ENCODE data around the gene ANXA8.
A peak's percentile ranks its signal among the peaks of the same experiment; 100 is the strongest.

Gene ANXA8

DNA sequence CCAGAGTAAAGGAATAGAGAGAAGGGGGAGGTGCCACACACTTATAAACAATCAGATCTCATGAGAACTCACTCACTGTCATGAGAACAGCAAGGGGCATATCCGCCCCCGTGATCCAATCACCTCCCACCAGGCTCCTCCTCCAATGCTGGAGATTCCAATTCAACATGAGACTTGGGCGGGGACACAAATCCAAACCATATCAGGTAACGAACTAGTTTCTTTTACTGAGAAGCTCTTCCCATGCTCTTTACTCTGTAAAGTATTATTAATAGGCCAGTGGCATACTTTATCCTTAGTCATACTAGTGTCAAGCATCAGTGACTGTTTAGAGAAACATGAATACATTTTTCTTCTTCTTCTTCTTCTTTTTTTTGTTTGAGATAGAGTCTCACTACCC, 60.4 kb downstream of the ANXA8 start:
- TF ChIP-seq, protein P1, sequence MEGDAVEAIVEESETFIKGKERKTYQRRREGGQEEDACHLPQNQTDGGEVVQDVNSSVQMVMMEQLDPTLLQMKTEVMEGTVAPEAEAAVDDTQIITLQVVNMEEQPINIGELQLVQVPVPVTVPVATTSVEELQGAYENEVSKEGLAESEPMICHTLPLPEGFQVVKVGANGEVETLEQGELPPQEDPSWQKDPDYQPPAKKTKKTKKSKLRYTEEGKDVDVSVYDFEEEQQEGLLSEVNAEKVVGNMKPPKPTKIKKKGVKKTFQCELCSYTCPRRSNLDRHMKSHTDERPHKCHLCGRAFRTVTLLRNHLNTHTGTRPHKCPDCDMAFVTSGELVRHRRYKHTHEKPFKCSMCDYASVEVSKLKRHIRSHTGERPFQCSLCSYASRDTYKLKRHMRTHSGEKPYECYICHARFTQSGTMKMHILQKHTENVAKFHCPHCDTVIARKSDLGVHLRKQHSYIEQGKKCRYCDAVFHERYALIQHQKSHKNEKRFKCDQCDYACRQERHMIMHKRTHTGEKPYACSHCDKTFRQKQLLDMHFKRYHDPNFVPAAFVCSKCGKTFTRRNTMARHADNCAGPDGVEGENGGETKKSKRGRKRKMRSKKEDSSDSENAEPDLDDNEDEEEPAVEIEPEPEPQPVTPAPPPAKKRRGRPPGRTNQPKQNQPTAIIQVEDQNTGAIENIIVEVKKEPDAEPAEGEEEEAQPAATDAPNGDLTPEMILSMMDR (IDR thresholded peaks at IDR 0.05) = no peak
- Mint-ChIP-seq H3K9me3 (peaks cover 10% of the 10 kb centered on the region), H3K36me3 (ENCODE audit: low read depth) (no peaks in the 10 kb centered on the region), H3K27ac (no peak overlapping the region), H3K27me3 (ENCODE audit: low read depth, poor library complexity) (no peaks in the 10 kb centered on the region), H3K4me3 (no peak overlapping the region), H3K4me1 (peaks cover 22% of the 10 kb centered on the region)
- no peak for DNase-seq

DNA sequence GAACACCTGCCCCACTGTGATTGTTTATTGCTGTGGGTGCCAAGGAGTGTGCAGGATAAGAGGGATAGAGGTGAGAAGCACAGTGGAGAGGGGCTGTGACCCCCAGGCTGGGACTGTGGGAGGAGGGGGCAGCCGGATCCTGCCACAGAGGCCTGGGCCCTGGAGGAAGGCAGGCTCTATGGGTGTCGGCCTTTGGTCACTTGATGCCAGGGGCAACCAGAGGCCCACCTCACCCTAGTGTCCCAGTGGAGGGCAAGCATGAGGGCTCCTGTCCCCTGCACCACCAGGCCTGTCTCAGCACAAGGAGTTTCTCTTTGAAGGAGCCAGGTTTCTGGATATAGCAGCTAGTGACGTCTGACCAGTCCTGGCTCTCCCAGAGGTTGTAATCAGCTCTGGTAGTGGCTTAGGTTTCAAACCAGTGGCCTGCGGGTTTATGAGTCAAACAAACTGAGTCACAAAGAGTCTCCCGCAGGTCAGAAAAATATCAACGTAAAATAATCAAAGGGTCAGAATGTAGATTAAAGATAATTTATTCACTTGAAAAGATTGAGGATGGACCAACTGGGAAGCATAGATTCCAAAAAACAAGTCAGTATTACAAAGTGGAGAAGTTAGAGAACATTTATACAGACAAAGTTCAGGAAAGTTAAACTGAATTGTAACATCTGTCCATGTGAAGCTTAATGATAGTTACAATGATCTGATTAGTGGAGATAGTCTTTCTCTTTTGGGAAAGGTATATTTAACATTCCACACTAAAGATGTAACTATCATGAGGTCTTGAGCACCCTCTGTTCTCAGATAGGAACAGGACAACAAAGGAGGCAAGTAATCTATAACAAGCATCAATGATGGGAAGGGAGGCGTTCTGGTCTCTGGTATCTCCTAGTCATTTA, 62.6 kb downstream of the ANXA8 start:
- peaks cover 5% of the 10 kb centered on the region for H3K9me3 Mint-ChIP-seq
- H3K4me3 Mint-ChIP-seq = no peak overlapping the region
- TF ChIP-seq, protein P1 (IDR thresholded peaks at IDR 0.05) = no peak
- H3K4me1 Mint-ChIP-seq = peaks cover 22% of the 10 kb centered on the region
- no peaks in the 10 kb centered on the region for H3K36me3 Mint-ChIP-seq (ENCODE audit: low read depth)
- peak overlapping the region; percentile 87 for H3K27ac Mint-ChIP-seq
- no peaks in the 10 kb centered on the region for H3K27me3 Mint-ChIP-seq (ENCODE audit: low read depth, poor library complexity)
- no peak for DNase-seq

DNA sequence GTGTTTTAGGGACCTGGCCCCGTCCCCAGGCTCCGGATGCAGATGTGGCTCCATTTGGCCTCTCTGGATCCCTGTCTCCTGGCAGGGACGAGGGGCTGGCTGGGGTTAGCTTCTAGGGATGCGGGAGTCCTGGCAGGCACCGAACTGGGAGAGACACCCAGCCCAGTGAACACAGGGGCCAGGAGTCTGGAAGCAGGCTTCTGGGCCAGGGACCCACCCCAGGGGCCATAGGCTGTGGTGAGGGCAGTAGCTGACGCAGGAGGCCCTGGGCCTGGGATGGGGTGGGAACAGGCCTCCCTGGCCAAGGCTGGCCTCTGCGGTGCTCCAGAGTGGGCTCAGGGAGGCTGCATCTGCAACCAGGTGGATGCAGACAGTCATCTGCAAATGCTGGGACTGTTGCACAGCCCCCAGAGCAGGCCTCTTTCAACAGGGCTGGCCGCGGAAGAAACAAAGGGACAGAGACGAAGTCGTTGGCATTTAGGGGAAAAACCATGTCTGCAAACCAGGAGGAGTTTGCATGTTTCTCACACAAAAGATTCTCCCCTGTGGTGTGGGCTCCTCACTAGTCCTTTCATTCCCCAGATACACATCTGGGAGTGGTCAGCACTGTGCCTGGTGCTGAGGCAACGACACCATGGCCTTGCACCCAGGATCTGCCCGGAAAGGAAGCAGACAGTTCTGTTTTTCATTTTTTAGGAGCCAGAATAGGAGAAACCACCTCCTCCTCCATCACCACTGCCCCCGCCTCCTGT, 63.4 kb downstream of the ANXA8 start:
- Mint-ChIP-seq H3K4me3 (no peak overlapping the region), H3K4me1 (peaks cover 22% of the 10 kb centered on the region), H3K36me3 (ENCODE audit: low read depth) (no peaks in the 10 kb centered on the region), H3K27ac (peak overlapping the region; percentile 87), H3K27me3 (ENCODE audit: low read depth, poor library complexity) (no peaks in the 10 kb centered on the region), H3K9me3 (peaks cover 5% of the 10 kb centered on the region)
- DNase-seq = no peak
- TF ChIP-seq, protein P1 (IDR thresholded peaks at IDR 0.05) = no peak

DNA sequence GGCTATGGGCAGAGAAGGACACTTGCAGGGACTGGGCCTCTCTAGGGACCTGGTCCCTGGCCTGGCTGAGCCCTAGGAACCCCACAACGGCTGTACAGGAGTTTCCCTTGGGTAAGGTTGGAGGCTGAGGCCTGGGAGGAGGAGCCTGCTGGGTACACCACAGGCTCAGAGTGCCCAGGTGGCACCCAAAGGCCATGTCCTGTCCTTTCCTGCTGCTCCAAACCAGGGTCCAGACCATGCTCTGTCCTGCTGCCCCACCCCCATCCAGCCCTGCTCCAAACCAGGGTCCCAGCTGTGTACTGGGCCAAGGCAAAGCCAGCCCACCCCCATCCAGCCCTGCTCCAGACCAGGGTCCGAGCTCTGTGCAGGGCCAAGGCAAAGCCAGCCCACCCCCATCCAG, 64.5 kb downstream of the ANXA8 start:
- H3K36me3 Mint-ChIP-seq (ENCODE audit: low read depth) = no peaks in the 10 kb centered on the region
- TF ChIP-seq, protein P1 (IDR thresholded peaks at IDR 0.05) = no peak
- no peaks in the 10 kb centered on the region for H3K27me3 Mint-ChIP-seq (ENCODE audit: low read depth, poor library complexity)
- no peak overlapping the region for H3K4me3 Mint-ChIP-seq
- peaks cover 5% of the 10 kb centered on the region for H3K9me3 Mint-ChIP-seq
- no peak for DNase-seq
- peaks cover 22% of the 10 kb centered on the region for H3K4me1 Mint-ChIP-seq
- H3K27ac Mint-ChIP-seq = no peak overlapping the region

DNA sequence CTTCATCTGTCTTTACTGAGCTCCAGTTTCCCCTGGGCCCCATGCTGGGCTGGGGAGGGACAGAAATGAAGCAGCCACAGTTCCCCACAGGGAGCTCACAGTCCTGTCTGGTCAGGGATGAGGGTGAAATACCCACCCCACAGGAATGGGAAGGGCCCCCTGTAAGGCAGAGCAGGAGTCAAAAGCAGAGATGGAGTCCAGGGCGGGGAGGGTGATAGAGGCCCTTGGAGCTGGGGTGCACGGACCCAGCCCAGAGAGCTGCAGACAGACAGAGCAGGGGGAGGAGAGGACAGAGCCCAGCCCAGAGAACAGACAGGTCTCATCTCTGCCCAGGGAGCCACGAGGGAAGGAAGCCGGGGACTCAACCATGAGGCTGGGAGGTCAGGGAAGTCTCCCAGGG, 64.9 kb downstream of the ANXA8 start:
- H3K9me3 Mint-ChIP-seq = peaks cover 2% of the 10 kb centered on the region
- H3K27me3 Mint-ChIP-seq (ENCODE audit: low read depth, poor library complexity) = peaks cover under 1% of the 10 kb centered on the region
- TF ChIP-seq, protein P1 (IDR thresholded peaks at IDR 0.05) = no peak
- H3K4me1 Mint-ChIP-seq = peaks cover 18% of the 10 kb centered on the region
- DNase-seq = no peak
- H3K36me3 Mint-ChIP-seq (ENCODE audit: low read depth) = no peaks in the 10 kb centered on the region
- no peak overlapping the region for H3K27ac Mint-ChIP-seq
- no peak overlapping the region for H3K4me3 Mint-ChIP-seq

Data from nephron progenitor cell (in vitro differentiated cells).